HepG2 (cell line): ENCODE data around the gene DMKN. TPM values are rescaled to one million over a fixed set of nuclear protein-coding genes. Genes with fewer than 3 reads are reported as not detected.
A peak's percentile ranks its signal among the peaks of the same experiment; 100 is the strongest.

ENCODE experiments used
- CAMTA2 ChIP-seq: sonication (generic); formaldehyde crosslinking; IDR thresholded peaks from 2 replicates; pipeline ENCODE4 v1.4.0; 2020; ENCODE audit warnings: mild to moderate bottlenecking, missing genetic modification reagents, borderline replicate concordance
- ETV5 ChIP-seq: IDR thresholded peaks from 2 replicates; pipeline ENCODE4 v1.6.1; 2018; ENCODE audit warnings: missing biosample characterization, missing genetic modification reagents, inconsistent platforms, borderline replicate concordance
- FOXO1 ChIP-seq: sonication (generic); formaldehyde crosslinking; IDR thresholded peaks from 2 replicates; pipeline ENCODE4 v1.4.0; 2020; ENCODE audit warnings: missing genetic modification reagents
- GTF3A ChIP-seq: sonication (generic); formaldehyde crosslinking; conservative IDR thresholded peaks from 2 replicates; pipeline ENCODE4 v1.4.0; 2020; ENCODE audit warnings: mild to moderate bottlenecking, missing genetic modification reagents
- JUND ChIP-seq: sonication (generic); formaldehyde crosslinking; IDR thresholded peaks from 2 replicates; pipeline ENCODE4 v1.8.0; 2022; ENCODE audit warnings: mild to moderate bottlenecking, missing genetic modification reagents
- KLF6 ChIP-seq: IDR thresholded peaks from 2 replicates; pipeline ENCODE4 v1.8.0; 2016; ENCODE audit warnings: missing biosample characterization, missing genetic modification reagents
- MBNL3 ChIP-seq: fragments of 250-450 bp; sonication (Bioruptor Pico); conservative IDR thresholded peaks from 2 replicates; pipeline ENCODE4 v1.8.0; 2022; ENCODE audit warnings: mild to moderate bottlenecking, inconsistent platforms
- MED8 ChIP-seq: sonication (generic); formaldehyde crosslinking; IDR thresholded peaks from 2 replicates; pipeline ENCODE4 v1.8.1; 2023; ENCODE audit warnings: mild to moderate bottlenecking, missing genetic modification reagents; ENCODE audit not compliant: insufficient replicate concordance
- NFKBIZ ChIP-seq: IDR thresholded peaks from 2 replicates; pipeline ENCODE4 v1.6.1; 2018; ENCODE audit warnings: missing genetic modification reagents, missing compliant biosample characterization
- REPIN1 ChIP-seq: sonication (generic); formaldehyde crosslinking; IDR thresholded peaks from 2 replicates; pipeline ENCODE4 v1.8.0; 2022; ENCODE audit warnings: missing genetic modification reagents, low read depth, mild to moderate bottlenecking, borderline replicate concordance
- RXRB ChIP-seq: IDR thresholded peaks from 2 replicates; pipeline ENCODE4 v1.6.1; 2016; ENCODE audit warnings: borderline replicate concordance, missing genetic modification reagents, missing compliant biosample characterization
- SAP130 ChIP-seq: IDR thresholded peaks from 2 replicates; pipeline ENCODE4 v1.6.1; 2016; ENCODE audit warnings: low read depth
- TBX2 ChIP-seq: sonication (generic); formaldehyde crosslinking; IDR thresholded peaks from 2 replicates; pipeline ENCODE4 v1.5.0; 2020; ENCODE audit warnings: missing genetic modification reagents, mild to moderate bottlenecking, borderline replicate concordance
- ZNF3 ChIP-seq: IDR thresholded peaks from 2 replicates; pipeline ENCODE4 v1.7.0; 2017; ENCODE audit warnings: inconsistent platforms
- ZNF407 ChIP-seq: sonication (generic); formaldehyde crosslinking; IDR thresholded peaks from one replicate; pipeline ENCODE4 v1.5.1; 2020; ENCODE audit warnings: mild to moderate bottlenecking, missing genetic modification reagents; ENCODE audit errors: not compliant biosample characterization
- ZNF549 ChIP-seq: sonication (generic); formaldehyde crosslinking; IDR thresholded peaks from 2 replicates; pipeline ENCODE4 v1.5.0; 2020; ENCODE audit warnings: missing genetic modification reagents
- ZNF644 ChIP-seq: IDR thresholded peaks from 2 replicates; pipeline ENCODE4 v1.6.1; 2016; ENCODE audit warnings: low read depth
- ZNF713 ChIP-seq: sonication (generic); formaldehyde crosslinking; IDR thresholded peaks from 2 replicates; pipeline ENCODE4 v1.4.0; 2020; ENCODE audit warnings: mild to moderate bottlenecking, missing genetic modification reagents
- ZSCAN22 ChIP-seq: sonication (generic); formaldehyde crosslinking; IDR thresholded peaks from 2 replicates; pipeline ENCODE4 v1.4.0; 2020; ENCODE audit warnings: mild to moderate bottlenecking, missing genetic modification reagents
- polyA plus RNA-seq, 8 experiments: library from polyadenylated mRNA; depleted of rRNA in 3 of 8; stranded (reverse) in 7 of 8; unstranded in 1 of 8; fragments of >200 nt; fragmentation: Illumina TruSeq in 4 of 8; extraction: Trizol in 4 of 8; gene quantifications; 2 replicates each; pipeline versions ENCODE4 v1.2.1 to v1.2.3, GENCODE V29; 2011 to 2016; ENCODE audit warnings: low read depth in 4 of 8, missing spikeins in 1 of 8, mixed read lengths in 1 of 8; ENCODE audit not compliant: insufficient read depth in 1 of 8
- total RNA-seq, 5 experiments: library from RNA; depleted of rRNA; stranded (reverse); fragments of >200 nt; fragmentation: Illumina TruSeq; extraction: Trizol; gene quantifications; 2 replicates each; pipeline ENCODE4 v1.2.3, GENCODE V29; 2016; ENCODE audit warnings: low read depth in 1 of 5
- TF ChIP-seq, protein P1 (sequence below): sonication (generic); formaldehyde crosslinking; IDR thresholded peaks from 2 replicates; pipeline ENCODE4 v1.4.0; 2020; ENCODE audit warnings: mild to moderate bottlenecking, missing genetic modification reagents

The DMKN gene
- total and polyA plus RNA-seq, 2 of the 13 experiments (the other 11 are each of a cell fraction or from before 2014, with no cell fraction given), result 50.8 to 57.1 TPM

GRCh38 chr19:35545001-35545854 lies 31.8 kb upstream of the DMKN start, which contains the start of gene TMEM147 (continued):
- TF ChIP-seq ZNF407, result peak; percentile 54
- TF ChIP-seq, protein P1, sequence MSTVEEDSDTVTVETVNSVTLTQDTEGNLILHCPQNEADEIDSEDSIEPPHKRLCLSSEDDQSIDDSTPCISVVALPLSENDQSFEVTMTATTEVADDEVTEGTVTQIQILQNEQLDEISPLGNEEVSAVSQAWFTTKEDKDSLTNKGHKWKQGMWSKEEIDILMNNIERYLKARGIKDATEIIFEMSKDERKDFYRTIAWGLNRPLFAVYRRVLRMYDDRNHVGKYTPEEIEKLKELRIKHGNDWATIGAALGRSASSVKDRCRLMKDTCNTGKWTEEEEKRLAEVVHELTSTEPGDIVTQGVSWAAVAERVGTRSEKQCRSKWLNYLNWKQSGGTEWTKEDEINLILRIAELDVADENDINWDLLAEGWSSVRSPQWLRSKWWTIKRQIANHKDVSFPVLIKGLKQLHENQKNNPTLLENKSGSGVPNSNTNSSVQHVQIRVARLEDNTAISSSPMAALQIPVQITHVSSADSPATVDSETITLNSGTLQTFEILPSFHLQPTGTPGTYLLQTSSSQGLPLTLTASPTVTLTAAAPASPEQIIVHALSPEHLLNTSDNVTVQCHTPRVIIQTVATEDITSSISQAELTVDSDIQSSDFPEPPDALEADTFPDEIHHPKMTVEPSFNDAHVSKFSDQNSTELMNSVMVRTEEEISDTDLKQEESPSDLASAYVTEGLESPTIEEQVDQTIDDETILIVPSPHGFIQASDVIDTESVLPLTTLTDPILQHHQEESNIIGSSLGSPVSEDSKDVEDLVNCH (CRISPR knock-in tag), result no peak
- TF ChIP-seq KLF6, result peak; percentile 90
- TF ChIP-seq MED8 (CRISPR knock-in tag), result no peak
- TF ChIP-seq NFKBIZ (CRISPR knock-in tag), result no peak
- TF ChIP-seq MBNL3 (CRISPR knock-in tag), result no peak
- TF ChIP-seq ZNF713 (CRISPR knock-in tag), result 0 out of 2 replicates have a peak, but pooled peaks have one; percentile 29
- TF ChIP-seq ETV5, result peak; percentile 94
- peak; percentile 73 for TF ChIP-seq TBX2 (CRISPR knock-in tag)
- TF ChIP-seq ZNF644 (CRISPR knock-in tag), result no peak
- TF ChIP-seq JUND, result peak; percentile 15; the same call in 1 of the 2 replicates
- TF ChIP-seq SAP130 (CRISPR knock-in tag), result peak; percentile 93
- TF ChIP-seq FOXO1 (CRISPR knock-in tag), result no peak; the same call in 1 of the 2 replicates
- TF ChIP-seq ZNF3 (CRISPR knock-in tag), result no peak
- 0 out of 2 replicates have a peak, but pooled peaks have one; percentile 20 for TF ChIP-seq RXRB
- TF ChIP-seq ZSCAN22 (CRISPR knock-in tag), result no peak
- no peak for TF ChIP-seq CAMTA2 (CRISPR knock-in tag)
- no peak for TF ChIP-seq ZNF549 (CRISPR knock-in tag)
- no peak for TF ChIP-seq GTF3A
- peak; percentile 84 for TF ChIP-seq REPIN1 (CRISPR knock-in tag)
